ENCODE data around the gene PLOD1. TPM values are rescaled to one million over a fixed set of nuclear protein-coding genes. Genes with fewer than 3 reads are reported as not detected.
"Not testable (repeated sequence)": the region's sequence is repeated elsewhere in the genome, so short reads cannot be mapped to it uniquely, and the experiment has no call there.

The PLOD1 gene
- total RNA-seq, 1 donor from 2014 or later: 113 TPM

DNA sequence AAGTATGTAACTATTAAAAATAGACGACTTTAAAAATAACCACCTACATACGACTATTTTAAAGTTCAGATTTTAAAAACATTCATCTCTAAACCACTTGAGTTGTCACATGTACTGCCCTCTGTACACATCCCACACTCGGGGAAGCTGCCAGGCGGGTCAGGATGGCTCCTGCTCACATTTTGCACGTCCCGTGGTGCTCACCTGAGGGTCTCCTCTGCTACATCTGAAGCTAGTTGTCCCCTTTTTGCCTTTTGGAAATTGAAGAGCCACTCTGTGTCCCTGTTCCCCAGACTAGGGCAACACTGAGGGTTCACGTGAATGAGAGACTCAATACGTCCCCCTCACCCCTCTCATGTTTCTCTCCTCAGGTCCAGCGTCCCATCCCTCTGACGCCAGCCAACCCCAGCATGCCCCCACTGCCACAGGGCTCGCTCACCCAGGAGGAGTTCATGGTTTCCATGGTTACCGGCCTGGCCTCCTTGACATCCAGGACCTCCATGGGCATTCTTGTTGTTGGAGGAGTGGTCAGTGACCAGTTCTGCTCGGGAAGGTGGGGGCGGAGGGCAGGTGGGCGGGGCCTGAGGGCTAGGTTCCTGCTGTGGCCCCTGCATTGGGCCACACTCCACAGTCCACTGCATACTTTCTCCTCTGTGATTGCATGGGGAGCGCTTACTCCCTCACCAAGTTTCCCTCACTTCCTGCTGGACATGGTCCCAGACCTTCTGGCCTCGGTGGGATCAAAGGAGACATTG lies 71.8 kb downstream of the PLOD1 start:
- no peak overlapping the region for H3K27ac Mint-ChIP-seq (ENCODE audit: unreplicated experiment)
- peaks cover 11% of the 10 kb centered on the region for H3K36me3 Mint-ChIP-seq (ENCODE audit: unreplicated experiment)
- no peak for DNase-seq
- no peak overlapping the region for H3K4me3 Mint-ChIP-seq (ENCODE audit: unreplicated experiment)
- peaks cover 4% of the 10 kb centered on the region for H3K9me3 Mint-ChIP-seq (ENCODE audit: unreplicated experiment)
- H3K27me3 Mint-ChIP-seq (ENCODE audit: unreplicated experiment): no peaks in the 10 kb centered on the region
- TF ChIP-seq, protein P1, sequence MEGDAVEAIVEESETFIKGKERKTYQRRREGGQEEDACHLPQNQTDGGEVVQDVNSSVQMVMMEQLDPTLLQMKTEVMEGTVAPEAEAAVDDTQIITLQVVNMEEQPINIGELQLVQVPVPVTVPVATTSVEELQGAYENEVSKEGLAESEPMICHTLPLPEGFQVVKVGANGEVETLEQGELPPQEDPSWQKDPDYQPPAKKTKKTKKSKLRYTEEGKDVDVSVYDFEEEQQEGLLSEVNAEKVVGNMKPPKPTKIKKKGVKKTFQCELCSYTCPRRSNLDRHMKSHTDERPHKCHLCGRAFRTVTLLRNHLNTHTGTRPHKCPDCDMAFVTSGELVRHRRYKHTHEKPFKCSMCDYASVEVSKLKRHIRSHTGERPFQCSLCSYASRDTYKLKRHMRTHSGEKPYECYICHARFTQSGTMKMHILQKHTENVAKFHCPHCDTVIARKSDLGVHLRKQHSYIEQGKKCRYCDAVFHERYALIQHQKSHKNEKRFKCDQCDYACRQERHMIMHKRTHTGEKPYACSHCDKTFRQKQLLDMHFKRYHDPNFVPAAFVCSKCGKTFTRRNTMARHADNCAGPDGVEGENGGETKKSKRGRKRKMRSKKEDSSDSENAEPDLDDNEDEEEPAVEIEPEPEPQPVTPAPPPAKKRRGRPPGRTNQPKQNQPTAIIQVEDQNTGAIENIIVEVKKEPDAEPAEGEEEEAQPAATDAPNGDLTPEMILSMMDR (IDR thresholded peaks at IDR 0.05; ENCODE audit: partially characterized antibody, unreplicated experiment): no peak
- H3K4me1 Mint-ChIP-seq (ENCODE audit: low read depth, unreplicated experiment): no peaks in the 10 kb centered on the region

DNA sequence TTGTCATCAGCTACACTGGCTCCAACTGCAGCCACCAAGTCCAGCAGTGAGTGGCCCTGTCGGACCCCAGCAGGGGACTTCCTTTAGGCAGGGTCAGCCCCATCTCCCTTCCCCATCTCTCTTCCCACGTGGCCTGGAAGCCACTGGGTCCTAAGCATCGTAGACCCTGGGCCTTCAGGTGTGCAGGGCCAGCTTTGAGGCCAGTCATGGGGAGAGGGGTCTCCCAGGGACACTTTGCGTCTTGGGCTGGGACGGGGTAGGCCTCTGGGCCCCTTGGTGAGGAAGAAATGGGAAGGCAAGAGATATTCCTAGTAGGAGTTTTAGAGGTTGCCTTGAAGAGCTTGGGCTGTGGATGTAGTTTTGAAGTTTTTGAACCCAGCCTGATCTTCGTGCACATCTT lies 72.7 kb downstream of the PLOD1 start:
- H3K4me3 Mint-ChIP-seq (ENCODE audit: unreplicated experiment): no peak overlapping the region
- peaks cover 6% of the 10 kb centered on the region for H3K9me3 Mint-ChIP-seq (ENCODE audit: unreplicated experiment)
- H3K27me3 Mint-ChIP-seq (ENCODE audit: unreplicated experiment): no peaks in the 10 kb centered on the region
- DNase-seq: no peak
- no peaks in the 10 kb centered on the region for H3K4me1 Mint-ChIP-seq (ENCODE audit: low read depth, unreplicated experiment)
- TF ChIP-seq, protein P1 (IDR thresholded peaks at IDR 0.05; ENCODE audit: partially characterized antibody, unreplicated experiment): no peak
- peaks cover 11% of the 10 kb centered on the region for H3K36me3 Mint-ChIP-seq (ENCODE audit: unreplicated experiment)
- H3K27ac Mint-ChIP-seq (ENCODE audit: unreplicated experiment): no peak overlapping the region

DNA sequence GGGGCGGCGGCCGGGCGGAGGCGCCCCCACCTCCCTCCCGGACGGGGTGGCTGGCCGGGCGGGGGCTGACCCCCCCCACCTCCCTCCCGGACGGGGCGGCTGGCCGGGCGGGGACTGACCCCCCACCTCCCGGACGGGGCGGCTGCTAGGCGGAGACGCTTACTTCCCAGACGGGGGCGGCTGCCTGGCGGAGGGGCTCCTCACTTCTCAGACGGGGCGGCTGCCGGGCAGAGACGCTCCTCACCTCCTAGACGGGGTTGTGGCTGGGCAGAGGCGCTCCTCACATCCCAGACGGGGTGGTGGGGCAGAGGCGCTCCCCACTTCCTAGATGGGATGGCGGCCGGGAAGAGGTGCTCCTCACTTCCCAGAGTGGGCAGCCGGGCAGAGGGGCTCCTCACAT lies 73.8 kb downstream of the PLOD1 start:
- H3K36me3 Mint-ChIP-seq (ENCODE audit: unreplicated experiment): peaks cover 11% of the 10 kb centered on the region
- not testable (repeated sequence) for H3K9me3 Mint-ChIP-seq (ENCODE audit: unreplicated experiment); H3K27ac Mint-ChIP-seq (ENCODE audit: unreplicated experiment); H3K4me3 Mint-ChIP-seq (ENCODE audit: unreplicated experiment); DNase-seq; H3K4me1 Mint-ChIP-seq (ENCODE audit: low read depth, unreplicated experiment); H3K27me3 Mint-ChIP-seq (ENCODE audit: unreplicated experiment)

DNA sequence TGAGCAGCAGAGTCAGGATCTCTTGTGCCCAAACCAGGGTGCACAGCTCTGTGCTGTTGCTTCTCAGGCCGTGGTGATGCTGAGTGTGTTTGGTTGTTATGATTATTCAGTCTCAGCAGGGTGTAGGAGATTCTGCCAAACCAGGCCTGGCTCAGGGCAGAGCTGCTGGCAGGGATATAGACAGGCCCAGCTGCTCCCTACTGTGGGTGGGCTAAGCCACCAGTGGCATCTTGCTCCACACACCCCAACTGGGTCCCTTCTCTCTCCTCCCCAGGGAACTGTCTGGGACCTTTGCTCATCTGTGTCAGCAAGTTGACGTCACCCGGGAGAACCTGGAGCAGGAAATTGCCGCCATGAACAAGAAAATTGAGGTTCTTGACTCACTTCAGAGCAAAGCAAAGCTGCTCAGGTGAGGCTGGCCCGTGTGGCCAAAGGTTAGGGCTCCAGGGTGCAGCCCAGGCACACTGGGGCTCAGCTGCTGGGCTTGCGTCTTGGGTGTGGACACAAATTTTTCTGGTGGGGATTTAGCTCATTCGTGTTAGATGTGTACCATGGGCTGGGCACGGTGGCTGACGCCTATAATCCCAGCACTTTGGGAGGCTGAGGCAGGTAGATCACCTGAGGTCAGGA lies 74.9 kb downstream of the PLOD1 start:
- Mint-ChIP-seq H3K4me1 (ENCODE audit: low read depth, unreplicated experiment) (peaks cover 9% of the 10 kb centered on the region), H3K27me3 (ENCODE audit: unreplicated experiment) (peaks cover 2% of the 10 kb centered on the region), H3K9me3 (ENCODE audit: unreplicated experiment) (peaks cover 6% of the 10 kb centered on the region), H3K36me3 (ENCODE audit: unreplicated experiment) (peaks cover 11% of the 10 kb centered on the region), H3K27ac (ENCODE audit: unreplicated experiment) (no peak overlapping the region), H3K4me3 (ENCODE audit: unreplicated experiment) (no peak overlapping the region)
- TF ChIP-seq, protein P1 (IDR thresholded peaks at IDR 0.05; ENCODE audit: partially characterized antibody, unreplicated experiment): no peak
- no peak for DNase-seq

DNA sequence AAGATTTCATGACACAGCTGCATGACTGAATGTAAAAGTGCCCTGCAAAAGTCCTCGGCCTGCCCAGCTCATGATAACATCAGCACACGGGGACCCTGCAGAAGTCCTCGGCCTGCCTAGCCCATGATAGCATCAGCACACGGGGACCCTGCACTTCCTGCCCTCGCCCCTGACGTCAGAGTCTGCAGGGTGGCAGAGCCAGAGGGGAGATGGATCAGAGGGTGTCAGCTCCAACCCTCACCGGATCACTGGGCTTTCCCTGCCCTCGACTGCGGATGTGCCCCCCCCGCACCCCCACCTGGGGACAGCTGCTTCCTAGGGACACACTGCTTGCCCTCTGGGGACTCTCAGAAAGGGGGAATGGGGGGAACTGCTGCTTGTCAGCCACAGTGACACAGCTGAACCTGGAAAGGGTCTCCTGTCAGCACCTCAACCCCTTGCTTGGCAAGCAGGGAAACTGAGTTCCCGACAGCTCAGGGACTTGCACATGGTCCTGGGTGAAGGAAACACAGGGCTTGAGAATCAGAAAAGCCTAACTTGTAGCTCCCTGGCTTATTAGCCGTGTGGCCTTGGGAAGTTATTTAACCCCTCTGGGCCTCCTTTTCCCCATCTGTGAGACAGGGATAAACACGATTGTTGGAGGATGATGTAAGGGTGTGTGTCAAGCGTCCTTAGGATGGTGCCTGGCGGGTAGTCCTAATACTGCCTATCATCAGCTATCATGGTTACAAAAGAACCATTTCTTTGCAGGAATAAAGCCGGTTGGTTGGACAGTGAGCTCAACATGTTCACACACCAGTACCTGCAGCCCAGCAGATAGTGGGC lies 76.4 kb downstream of the PLOD1 start:
- peaks cover 12% of the 10 kb centered on the region for H3K4me1 Mint-ChIP-seq (ENCODE audit: low read depth, unreplicated experiment)
- TF ChIP-seq, protein P1 (IDR thresholded peaks at IDR 0.05; ENCODE audit: partially characterized antibody, unreplicated experiment): no peak
- H3K27ac Mint-ChIP-seq (ENCODE audit: unreplicated experiment): no peak overlapping the region
- DNase-seq: no peak
- peaks cover 6% of the 10 kb centered on the region for H3K36me3 Mint-ChIP-seq (ENCODE audit: unreplicated experiment)
- H3K27me3 Mint-ChIP-seq (ENCODE audit: unreplicated experiment): peaks cover 2% of the 10 kb centered on the region
- no peak overlapping the region for H3K4me3 Mint-ChIP-seq (ENCODE audit: unreplicated experiment)
- peaks cover 7% of the 10 kb centered on the region for H3K9me3 Mint-ChIP-seq (ENCODE audit: unreplicated experiment)

Data from glutamatergic neuron (in vitro differentiated cells).